ENCODE measurements around the gene CPSF4.

The CPSF4 gene

GRCh38 chr7:99438573-99439480 lies at the start of gene CPSF4, which contains the start of gene PTCD1:
Gene CPSF4, plus strand, starts transcription at chr7:99438943. Its CDS starts 140 bp downstream, at chr7:99439083.
Gene PTCD1, minus strand, starts transcription at chr7:99438798. Its CDS starts 3,556 bp downstream, at chr7:99435242.
- no peak for TF ChIP-seq CTCF (IDR thresholded peaks at IDR 0.05; ENCODE audit: extremely low read depth, missing control alignments)

GRCh38 chr7:99389772-99390171 lies 49.0 kb upstream of the CPSF4 start:
- no peak for TF ChIP-seq CTCF (IDR thresholded peaks at IDR 0.05; ENCODE audit: extremely low read depth, missing control alignments)
- no peak for DNase-seq (ENCODE audit: low spot score)

More at GRCh38 chr7:99438573-99439480, at the start of gene CPSF4, which contains the start of gene PTCD1:
- DNase-seq (ENCODE audit: low spot score), result peak; percentile 99

GRCh38 chr7:99390941-99391602 lies 47.7 kb upstream of the CPSF4 start:
- TF ChIP-seq CTCF (IDR thresholded peaks at IDR 0.05; ENCODE audit: extremely low read depth, missing control alignments), result no peak
- DNase-seq (ENCODE audit: low spot score), result no peak

GRCh38 chr7:99392046-99392445 lies 46.7 kb upstream of the CPSF4 start:
- no peak for DNase-seq (ENCODE audit: low spot score)
- no peak for TF ChIP-seq CTCF (IDR thresholded peaks at IDR 0.05; ENCODE audit: extremely low read depth, missing control alignments)

- peak; percentile 81 for DNase-seq (ENCODE audit: low spot score)
- no peak for TF ChIP-seq CTCF (IDR thresholded peaks at IDR 0.05; ENCODE audit: extremely low read depth, missing control alignments)
Observed at GRCh38 chr7:99392659-99393354, 45.9 kb upstream of the CPSF4 start.

- no peak for DNase-seq (ENCODE audit: low spot score)
- no peak for TF ChIP-seq CTCF (IDR thresholded peaks at IDR 0.05; ENCODE audit: extremely low read depth, missing control alignments)
Observed at GRCh38 chr7:99393355-99394187, 45.2 kb upstream of the CPSF4 start.
